ENCODE results near the gene FMN2. TPM values are rescaled to one million over a fixed set of nuclear protein-coding genes. Genes with fewer than 3 reads are reported as not detected.
"Not testable (repeated sequence)": the region's sequence is repeated elsewhere in the genome, so short reads cannot be mapped to it uniquely, and the experiment has no call there.

FMN2 gene
- polyA plus RNA-seq, 3 donors: not detected

GRCh38 chr1:240322943-240323342 is 231.3 kb downstream of the FMN2 start:
- WGBS (ENCODE audit: insufficient coverage): no CpG with 5 or more reads among the region's 4 CpGs
- Mint-ChIP-seq H3K36me3 (no peaks in the 10 kb centered on the region), H3K27me3 (ENCODE audit: low read depth in 3 of 3) (no peaks in the 10 kb centered on the region), H3K4me3 (no peak overlapping the region), H3K27ac (no peak overlapping the region), H3K4me1 (no peaks in the 10 kb centered on the region), H3K9me3 (peaks cover 0 to 31% (median 4%) of the 10 kb centered on the region in 7 donors)
- H3K4me2 ChIP-seq (replicated peaks; ENCODE audit: extremely low read depth, low read length, poor library complexity, severe bottlenecking): no peak overlapping the region
- no peak overlapping the region for H3K9ac ChIP-seq (ENCODE audit: insufficient read depth, low read length, poor library complexity, severe bottlenecking)
- H3K27me3 ChIP-seq (ENCODE audit: control insufficient read depth in 2 of 2, insufficient read depth in 2 of 2, low read length in 2 of 2): no peaks in the 10 kb centered on the region
- no peaks in the 10 kb centered on the region for H3K9me3 ChIP-seq (replicated peaks in 1 of 2; ENCODE audit: control insufficient read depth in 1 of 2, insufficient read depth in 1 of 2, low read length in 2 of 2)
- no peak overlapping the region for H2AFZ ChIP-seq (ENCODE audit: insufficient read depth, low read depth, low read length, poor library complexity, severe bottlenecking)
- H4K20me1 ChIP-seq (ENCODE audit: insufficient read depth, low read length): no peaks in the 10 kb centered on the region
- H3K36me3 ChIP-seq (replicated peaks in 1 of 2; ENCODE audit: control insufficient read depth in 1 of 2, insufficient read depth in 2 of 2, low read length in 2 of 2): no peaks in the 10 kb centered on the region
- no peaks in the 10 kb centered on the region for H3K79me2 ChIP-seq (ENCODE audit: insufficient read depth, low read length)
- H3K4me1 ChIP-seq (ENCODE audit: control insufficient read depth in 1 of 2, insufficient read depth in 2 of 2, low read length in 2 of 2): no peaks in the 10 kb centered on the region
- DNase-seq: no peak
- no peak overlapping the region for H3K4me3 ChIP-seq (replicated peaks in 1 of 3; ENCODE audit: low read depth in 2 of 3, low read length in 3 of 3)
- TF ChIP-seq CTCF (IDR thresholded peaks at IDR 0.05): no peak
- H3K27ac ChIP-seq (ENCODE audit: low read depth in 1 of 2, low read length in 2 of 2): no peak overlapping the region
- intact Hi-C loops (cut with micrococcal nuclease): no loop called here

GRCh38 chr1:240328382-240328781 is 236.7 kb downstream of the FMN2 start:
- H3K4me3 ChIP-seq (replicated peaks in 1 of 3; ENCODE audit: low read depth in 2 of 3, low read length in 3 of 3); H3K9ac ChIP-seq (ENCODE audit: insufficient read depth, low read length, poor library complexity, severe bottlenecking); DNase-seq; H4K20me1 ChIP-seq (ENCODE audit: insufficient read depth, low read length); intact Hi-C loops (cut with micrococcal nuclease); H3K27ac Mint-ChIP-seq; H2AFZ ChIP-seq (ENCODE audit: insufficient read depth, low read depth, low read length, poor library complexity, severe bottlenecking); H3K27me3 ChIP-seq (ENCODE audit: control insufficient read depth in 2 of 2, insufficient read depth in 2 of 2, low read length in 2 of 2); H3K4me1 ChIP-seq (ENCODE audit: control insufficient read depth in 1 of 2, insufficient read depth in 2 of 2, low read length in 2 of 2); H3K4me1 Mint-ChIP-seq; H3K4me2 ChIP-seq (replicated peaks; ENCODE audit: extremely low read depth, low read length, poor library complexity, severe bottlenecking); H3K27ac ChIP-seq (ENCODE audit: low read depth in 1 of 2, low read length in 2 of 2); H3K27me3 Mint-ChIP-seq (ENCODE audit: low read depth in 3 of 3); H3K36me3 ChIP-seq (replicated peaks in 1 of 2; ENCODE audit: control insufficient read depth in 1 of 2, insufficient read depth in 2 of 2, low read length in 2 of 2); H3K9me3 ChIP-seq (replicated peaks in 1 of 2; ENCODE audit: control insufficient read depth in 1 of 2, insufficient read depth in 1 of 2, low read length in 2 of 2); H3K36me3 Mint-ChIP-seq; H3K79me2 ChIP-seq (ENCODE audit: insufficient read depth, low read length); H3K4me3 Mint-ChIP-seq: not testable (repeated sequence)
- WGBS (ENCODE audit: insufficient coverage): no CpG with 5 or more reads among the region's 1 CpG
- H3K9me3 Mint-ChIP-seq: peaks cover 0 to 20% (median 3%) of the 10 kb centered on the region in 7 donors
